SK-N-SH (cell line): ENCODE results near the gene BCL11A. TPM values are rescaled to one million over a fixed set of nuclear protein-coding genes. Genes with fewer than 3 reads are reported as not detected.

ENCODE experiments used
- CTCF ChIA-PET: fragments of 300-600, 350-600 bp; formaldehyde crosslinking; extraction: SDS; loops from one replicate; lab custom pipeline; 2021; lab: Yijun Ruan, JAX
- POLR2A ChIA-PET: fragments of 350-600 bp; sonication (Branson Sonifier 250); formaldehyde crosslinking; extraction: SDS; loops from one replicate; lab custom pipeline; 2020; ENCODE audit warnings: antibody characterized with exemption, inconsistent platforms; lab: Yijun Ruan, JAX
- DNase-seq: peaks from one replicate; pipeline ENCODE4 v3.0.0; 2012
- H2AFZ ChIP-seq: fragments of 200-600 bp; sonication (generic); 2 replicates; pipeline ENCODE4 v1.8.1; 2016; ENCODE audit warnings: antibody characterized with exemption, mild to moderate bottlenecking, low read depth
- H3F3A ChIP-seq: fragments of 200-600 bp; sonication (generic); replicated peaks from 2 replicates; pipeline ENCODE3; 2016; ENCODE audit warnings: antibody characterized with exemption, mild to moderate bottlenecking; ENCODE audit not compliant: insufficient read depth
- H3K27ac ChIP-seq, 2 experiments: fragments of 200-500 bp in 1 of 2; fragments of 200-600 bp in 1 of 2; sonication (Bioruptor generic) in 1 of 2; sonication (generic), shearing (Covaris generic) in 1 of 2; 2 replicates each; pipeline versions ENCODE4 v1.5.1 to v1.6.1; 2014 to 2016; ENCODE audit warnings: low read depth in 2 of 2, inconsistent platforms in 1 of 2, low read length in 1 of 2, mild to moderate bottlenecking in 1 of 2, mixed read lengths in 1 of 2
- H3K27me3 ChIP-seq: fragments of 200-600 bp; sonication (generic), shearing (Covaris generic); 2 replicates; pipeline ENCODE4 v1.6.1; 2016; ENCODE audit warnings: mixed run types; ENCODE audit not compliant: insufficient read depth
- H3K36me3 ChIP-seq, 2 experiments: fragments of 200-500 bp in 1 of 2; fragments of 200-600 bp in 1 of 2; sonication (Bioruptor generic) in 1 of 2; sonication (generic) in 1 of 2; replicated peaks in 1 of 2; 2 replicates each; pipeline versions ENCODE3 to v1.5.1; 2014 to 2016; ENCODE audit warnings: low read length in 1 of 2, mild to moderate bottlenecking in 1 of 2; ENCODE audit not compliant: insufficient read depth in 2 of 2, control insufficient read depth in 1 of 2
- H3K4me1 ChIP-seq, 2 experiments: fragments of 200-500 bp in 1 of 2; fragments of 200-600 bp in 1 of 2; sonication (Bioruptor generic) in 1 of 2; sonication (generic), shearing (Covaris generic) in 1 of 2; 2 replicates each; pipeline versions ENCODE4 v1.5.1 to v1.6.1; 2014 to 2016; ENCODE audit warnings: low read depth in 1 of 2, low read length in 1 of 2, mixed run types in 1 of 2; ENCODE audit not compliant: insufficient read depth in 2 of 2, control insufficient read depth in 1 of 2
- H3K4me2 ChIP-seq: fragments of 200-600 bp; sonication (generic), shearing (Covaris generic); 2 replicates; pipeline ENCODE4 v1.6.1; 2017; ENCODE audit warnings: mixed run types
- H3K4me3 ChIP-seq, 2 experiments: fragments of 200-500 bp in 1 of 2; fragments of 200-600 bp in 1 of 2; sonication (Bioruptor generic) in 1 of 2; sonication (generic), shearing (Covaris generic) in 1 of 2; 2 replicates each; pipeline versions ENCODE4 v1.5.1 to v1.8.1; 2014 to 2016; ENCODE audit warnings: low read depth in 2 of 2, inconsistent platforms in 1 of 2, low read length in 1 of 2, mild to moderate bottlenecking in 1 of 2, mixed read lengths in 1 of 2, moderate library complexity in 1 of 2
- H3K79me2 ChIP-seq: fragments of 200-600 bp; sonication (generic); 2 replicates; pipeline ENCODE4 v1.8.1; 2017; ENCODE audit warnings: mild to moderate bottlenecking; ENCODE audit not compliant: insufficient read depth
- H3K9ac ChIP-seq: fragments of 200-600 bp; sonication (generic); 2 replicates; pipeline ENCODE4 v1.6.1; 2017; ENCODE audit warnings: mixed run types
- H3K9me2 ChIP-seq: fragments of 200-600 bp; sonication (generic); 2 replicates; pipeline ENCODE4 v1.6.1; 2017; ENCODE audit warnings: mixed run types
- H3K9me3 ChIP-seq: fragments of 200-600 bp; sonication (generic); 2 replicates; pipeline ENCODE4 v1.6.1; 2017; ENCODE audit warnings: mixed run types, mild to moderate bottlenecking, moderate library complexity
- H4K20me1 ChIP-seq: fragments of 200-600 bp; sonication (generic); 2 replicates; pipeline ENCODE4 v1.6.1; 2017; ENCODE audit warnings: mild to moderate bottlenecking, mixed run types; ENCODE audit not compliant: insufficient read depth
- CHD2 ChIP-seq: fragments of 150-350 bp; IDR thresholded peaks from 2 replicates; pipeline ENCODE4 v1.6.1; 2018; ENCODE audit warnings: low read length; ENCODE audit not compliant: partially characterized antibody
- EP300 ChIP-seq, 2 experiments: IDR thresholded peaks; 2 replicates each; pipeline versions ENCODE4 v1.4.0 to v1.6.1; 2012; ENCODE audit warnings: borderline replicate concordance in 1 of 2, low read depth in 1 of 2, low read length in 1 of 2
- MAX ChIP-seq: IDR thresholded peaks from 2 replicates; pipeline ENCODE4 v1.4.0; 2012; ENCODE audit warnings: low read depth
- MEF2A ChIP-seq: IDR thresholded peaks from 2 replicates; pipeline ENCODE4 v1.4.0; 2012; ENCODE audit warnings: low read depth, borderline replicate concordance
- MXI1 ChIP-seq: IDR thresholded peaks from 2 replicates; pipeline ENCODE4 v1.6.1; 2012; ENCODE audit warnings: mild to moderate bottlenecking, low read depth, low read length, improper control_type of control experiment
- NRF1 ChIP-seq: IDR thresholded peaks from 2 replicates; pipeline ENCODE4 v1.6.1; 2012; ENCODE audit warnings: low read depth, mild to moderate bottlenecking, low read length
- PBX3 ChIP-seq: IDR thresholded peaks from 2 replicates; pipeline ENCODE4; 2012
- POLR2AphosphoS5 ChIP-seq: IDR thresholded peaks from 2 replicates; pipeline ENCODE4 v1.6.1; 2012; ENCODE audit warnings: low read depth, low read length
- RAD21 ChIP-seq: IDR thresholded peaks from 2 replicates; pipeline ENCODE4 v1.6.1; 2012; ENCODE audit warnings: mild to moderate bottlenecking, low read length
- REST ChIP-seq: IDR thresholded peaks from 2 replicates; pipeline ENCODE4 v1.6.1; 2012; ENCODE audit warnings: mild to moderate bottlenecking, low read depth, low read length, moderate library complexity
- RFX5 ChIP-seq: IDR thresholded peaks from 2 replicates; pipeline ENCODE4 v1.6.1; 2012; ENCODE audit warnings: mild to moderate bottlenecking, improper control_type of control experiment, low read length
- RXRA ChIP-seq: IDR thresholded peaks from 2 replicates; pipeline ENCODE4 v1.4.0; 2012; ENCODE audit warnings: low read depth, mild to moderate bottlenecking, borderline replicate concordance
- SIN3A ChIP-seq: IDR thresholded peaks from 2 replicates; pipeline ENCODE4 v1.6.1; 2012; ENCODE audit warnings: low read depth, mild to moderate bottlenecking, low read length, moderate library complexity, borderline replicate concordance
- SMC3 ChIP-seq: IDR thresholded peaks from 2 replicates; pipeline ENCODE4 v1.6.1; 2012; ENCODE audit warnings: low read depth, low read length, improper control_type of control experiment
- TAF1 ChIP-seq: IDR thresholded peaks from 2 replicates; pipeline ENCODE4 v1.6.1; 2012; ENCODE audit warnings: low read depth, mild to moderate bottlenecking, low read length, moderate library complexity, borderline replicate concordance
- TCF12 ChIP-seq: IDR thresholded peaks from 2 replicates; pipeline ENCODE4 v1.4.0; 2012
- TEAD4 ChIP-seq: IDR thresholded peaks from 2 replicates; pipeline ENCODE4 v1.4.0; 2012; ENCODE audit warnings: mild to moderate bottlenecking, borderline replicate concordance; ENCODE audit not compliant: insufficient read depth
- ZBTB33 ChIP-seq: IDR thresholded peaks from 2 replicates; pipeline ENCODE4 v1.4.0; 2012; ENCODE audit warnings: low read depth, borderline replicate concordance
- WGBS: methylation state at CpG from one replicate; pipeline ENCODE4 v1.1.6; 2017; ENCODE audit warnings: low lambda C conversion rate; 5-methylcytosine and 5-hydroxymethylcytosine counted together
- polyA plus RNA-seq, 3 experiments: library from polyadenylated mRNA; depleted of rRNA; stranded (reverse); fragments of >200 nt; gene quantifications; 2 replicates each; pipeline ENCODE4 v1.2.3, GENCODE V29; 2012

Gene BCL11A
- polyA plus RNA-seq, 1 of the 3 experiments (the other 2 are of a cell fraction), result 1.9 TPM

- H3K36me3 ChIP-seq, result no peaks in the 10 kb centered on the region
- H3K27ac ChIP-seq, result no peak overlapping the region
- no peaks in the 10 kb centered on the region for H3F3A ChIP-seq
- POLR2A ChIA-PET, result no interaction called here
- CTCF ChIA-PET, result no interaction called here
- no peaks in the 10 kb centered on the region for H4K20me1 ChIP-seq
- WGBS, result 58% methylated on average over 6 of the region's 6 CpGs
- no peak overlapping the region for H3K9ac ChIP-seq
- peaks cover 6% of the 10 kb centered on the region; the same call in 1 of the 2 replicates for H3K27me3 ChIP-seq
- H3K9me3 ChIP-seq, result no peaks in the 10 kb centered on the region
- no peak overlapping the region for H3K4me3 ChIP-seq
- H2AFZ ChIP-seq, result no peak overlapping the region
- H3K9me2 ChIP-seq, result no peaks in the 10 kb centered on the region
- H3K79me2 ChIP-seq, result no peaks in the 10 kb centered on the region
- TF ChIP-seq SMC3 (no peak), NRF1 (no peak), MXI1 (no peak), RAD21 (no peak), RFX5 (no peak), TCF12 (no peak), EP300 (IDR thresholded peaks at IDR 0.05; ENCODE audit: borderline replicate concordance in 1 of 2, low read depth in 1 of 2, low read length in 1 of 2) (no peak), MEF2A (no peak), MAX (no peak), ZBTB33 (no peak), POLR2AphosphoS5 (no peak)
- DNase-seq, result no peak
- no peak overlapping the region for H3K4me2 ChIP-seq
- H3K4me1 ChIP-seq, result no peaks in the 10 kb centered on the region; a peak in 1 of 4 replicates
Observed at GRCh38 chr2:60413814-60414168, 139.7 kb downstream of the BCL11A start.

- DNase-seq, result no peak
- Histone ChIP-seq H3K9ac (no peak overlapping the region), H3K4me1 (no peaks in the 10 kb centered on the region; a peak in 1 of 4 replicates), H3F3A (no peaks in the 10 kb centered on the region), H3K9me2 (no peaks in the 10 kb centered on the region), H3K9me3 (no peaks in the 10 kb centered on the region), H3K79me2 (no peaks in the 10 kb centered on the region), H3K27me3 (peaks cover 12% of the 10 kb centered on the region; the same call in 1 of the 2 replicates), H4K20me1 (no peaks in the 10 kb centered on the region), H3K4me2 (no peak overlapping the region), H3K4me3 (no peak overlapping the region), H3K27ac (no peak overlapping the region), H3K36me3 (no peaks in the 10 kb centered on the region), H2AFZ (no peak overlapping the region)
- ChIA-PET POLR2A (no interaction called here), CTCF (no interaction called here)
- 68% methylated on average over 4 of the region's 4 CpGs for WGBS
- TF ChIP-seq CHD2 (no peak), PBX3 (no peak), TEAD4 (no peak), RFX5 (no peak), TAF1 (no peak), RAD21 (no peak), RXRA (no peak), ZBTB33 (no peak), SIN3A (no peak), SMC3 (no peak), REST (no peak)
Observed at GRCh38 chr2:60413069-60413813, 140.2 kb downstream of the BCL11A start.
